Measurements from ENCODE around the gene DBN1. TPM values are rescaled to one million over a fixed set of nuclear protein-coding genes. Genes with fewer than 3 reads are reported as not detected.

Gene DBN1
- total and polyA plus RNA-seq, 9 of the 15 experiments (the other 6 are each of a cell fraction or from before 2014, with no cell fraction given): 0.25 to 87.2 (median 27.9) TPM

- TF ChIP-seq REST (IDR thresholded peaks at IDR 0.05; ENCODE audit: borderline replicate concordance) (peak; percentile 1), REST (CRISPR knock-in tag; IDR thresholded peaks at IDR 0.05; ENCODE audit: low read depth) (peak; percentile 64; the same call in 1 of the 2 replicates), E2F4 (CRISPR knock-in tag; IDR thresholded peaks at IDR 0.05; ENCODE audit: low read depth) (no peak), ZBTB49 (CRISPR knock-in tag; IDR thresholded peaks at IDR 0.05; ENCODE audit: borderline replicate concordance) (no peak), MTA3 (IDR thresholded peaks at IDR 0.05; ENCODE audit: borderline replicate concordance) (peak; percentile 89), ZNF583 (CRISPR knock-in tag; IDR thresholded peaks at IDR 0.05) (no peak), PML (IDR thresholded peaks at IDR 0.05; ENCODE audit: low read length) (peak; percentile 81), MITF (IDR thresholded peaks at IDR 0.05) (no peak), GTF2E2 (tag; IDR thresholded peaks at IDR 0.05) (peak; percentile 94), SLC30A9 (CRISPR knock-in tag; IDR thresholded peaks at IDR 0.05) (no peak), KDM4B (IDR thresholded peaks at IDR 0.05; ENCODE audit: borderline replicate concordance in 2 of 2, low read depth in 1 of 2) (no peak; a peak in 1 of 4 replicates)
These were observed 24.0 kb upstream of the DBN1 start, which contains the start of gene PDLIM7 (continued) for GRCh38 chr5:177497292-177498012.

Data from K562 (cell line).